Type B pancreatic cell (in vitro differentiated cells): Measurements from ENCODE around the gene CERS6. TPM values are rescaled to one million over a fixed set of nuclear protein-coding genes. Genes with fewer than 3 reads are reported as not detected.
"Not testable (repeated sequence)": the region's sequence is repeated elsewhere in the genome, so short reads cannot be mapped to it uniquely, and the experiment has no call there.

Experiments
- DNase-seq: peaks from one replicate; pipeline ENCODE4 v3.0.0; 2021; ENCODE audit warnings: mixed read lengths; ENCODE audit not compliant: unreplicated experiment; ENCODE audit errors: extremely low spot score
- H3K27ac Mint-ChIP-seq: 2 replicates; pipeline ENCODE4 v1.8.0; 2021; ENCODE audit warnings: mild to moderate bottlenecking, mixed read lengths
- H3K27me3 Mint-ChIP-seq: 2 replicates; pipeline ENCODE4 v1.8.0; 2021; ENCODE audit warnings: mixed read lengths
- H3K36me3 Mint-ChIP-seq: 2 replicates; pipeline ENCODE4 v1.8.0; 2021; ENCODE audit warnings: mixed read lengths
- H3K4me1 Mint-ChIP-seq: one replicate; pipeline ENCODE4 v1.8.0; 2021; ENCODE audit warnings: mixed read lengths; ENCODE audit not compliant: unreplicated experiment
- H3K4me3 Mint-ChIP-seq: 2 replicates; pipeline ENCODE4 v1.8.0; 2021; ENCODE audit warnings: mild to moderate bottlenecking, mixed read lengths
- H3K9me3 Mint-ChIP-seq: 2 replicates; pipeline ENCODE4 v1.8.0; 2021; ENCODE audit warnings: mixed read lengths
- CTCF ChIP-seq: fragments of 200-600 bp; sonication (generic); conservative IDR thresholded peaks from 2 replicates; pipeline ENCODE4 v1.5.0; 2021; ENCODE audit warnings: antibody characterized with exemption, mild to moderate bottlenecking
- total RNA-seq: library from RNA; stranded (reverse); gene quantifications from 2 replicates; pipeline ENCODE4 v1.2.1, GENCODE V29; 2021; ENCODE audit warnings: low replicate concordance

The CERS6 gene
- total RNA-seq, 1 donor from 2014 or later, result 43.0 TPM

GRCh38 chr2:168650781-168651180, 194.7 kb downstream of the CERS6 start:
- DNase-seq, result no peak
- H3K4me1 Mint-ChIP-seq, result peaks cover 13% of the 10 kb centered on the region
- peak overlapping the region; percentile 39 for H3K27ac Mint-ChIP-seq
- H3K27me3 Mint-ChIP-seq, result no peaks in the 10 kb centered on the region
- H3K36me3 Mint-ChIP-seq, result peaks cover 10% of the 10 kb centered on the region
- H3K4me3 Mint-ChIP-seq, result peak overlapping the region; percentile 6
- peaks cover 3% of the 10 kb centered on the region for H3K9me3 Mint-ChIP-seq
- TF ChIP-seq CTCF, result no peak

GRCh38 chr2:168652997-168653921, 197.2 kb downstream of the CERS6 start:
- Mint-ChIP-seq H3K27me3 (no peaks in the 10 kb centered on the region), H3K4me3 (peak overlapping the region; percentile 4), H3K4me1 (peaks cover 13% of the 10 kb centered on the region), H3K27ac (no peak overlapping the region), H3K36me3 (peaks cover 11% of the 10 kb centered on the region), H3K9me3 (peaks cover 3% of the 10 kb centered on the region)
- DNase-seq, result no peak
- no peak for TF ChIP-seq CTCF

- H3K9me3 Mint-ChIP-seq, result peaks cover 3% of the 10 kb centered on the region
- no peaks in the 10 kb centered on the region for H3K27me3 Mint-ChIP-seq
- DNase-seq, result no peak
- H3K4me1 Mint-ChIP-seq, result peaks cover 12% of the 10 kb centered on the region
- no peak for TF ChIP-seq CTCF
- H3K4me3 Mint-ChIP-seq, result no peak overlapping the region
- H3K27ac Mint-ChIP-seq, result no peak overlapping the region
- H3K36me3 Mint-ChIP-seq, result peaks cover 12% of the 10 kb centered on the region
Measured at GRCh38 chr2:168654705-168655104, 198.6 kb downstream of the CERS6 start.

GRCh38 chr2:168655207-168655606, 199.1 kb downstream of the CERS6 start:
- no peak for TF ChIP-seq CTCF
- H3K9me3 Mint-ChIP-seq, result peaks cover 3% of the 10 kb centered on the region
- peaks cover 12% of the 10 kb centered on the region for H3K36me3 Mint-ChIP-seq
- H3K4me3 Mint-ChIP-seq, result no peak overlapping the region
- no peak overlapping the region for H3K27ac Mint-ChIP-seq
- peaks cover 10% of the 10 kb centered on the region for H3K4me1 Mint-ChIP-seq
- DNase-seq, result no peak
- no peaks in the 10 kb centered on the region for H3K27me3 Mint-ChIP-seq

GRCh38 chr2:168657378-168657777, 201.3 kb downstream of the CERS6 start:
- H3K9me3 Mint-ChIP-seq, H3K4me3 Mint-ChIP-seq, H3K27ac Mint-ChIP-seq, DNase-seq, H3K27me3 Mint-ChIP-seq, H3K36me3 Mint-ChIP-seq: not testable (repeated sequence)
- H3K4me1 Mint-ChIP-seq, result peaks cover 21% of the 10 kb centered on the region

- H3K27me3 Mint-ChIP-seq, result no peaks in the 10 kb centered on the region
- H3K27ac Mint-ChIP-seq, result no peak overlapping the region
- peaks cover 9% of the 10 kb centered on the region for H3K36me3 Mint-ChIP-seq
- no peak overlapping the region for H3K4me3 Mint-ChIP-seq
- no peak for TF ChIP-seq CTCF
- peaks cover 21% of the 10 kb centered on the region for H3K4me1 Mint-ChIP-seq
- no peak for DNase-seq
- peaks cover 3% of the 10 kb centered on the region for H3K9me3 Mint-ChIP-seq
Measured at GRCh38 chr2:168658706-168659105, 202.6 kb downstream of the CERS6 start.
